ENCODE data around the gene MOB3A. TPM values are rescaled to one million over a fixed set of nuclear protein-coding genes. Genes with fewer than 3 reads are reported as not detected.
A peak's percentile ranks its signal among the peaks of the same experiment; 100 is the strongest.
"Not testable (repeated sequence)": the region's sequence is repeated elsewhere in the genome, so short reads cannot be mapped to it uniquely, and the experiment has no call there.

MOB3A gene
- total RNA-seq, 1 donor from 2014 or later: 46.7 TPM

- not testable (repeated sequence) for DNase-seq (ENCODE audit: low read depth)
Observed at GRCh38 chr19:2034253-2034652, 61.9 kb downstream of the MOB3A start.

- no peak for DNase-seq (ENCODE audit: low read depth)
Observed at GRCh38 chr19:2033825-2034159, 62.3 kb downstream of the MOB3A start.

GRCh38 chr19:2033115-2033824 is 62.9 kb downstream of the MOB3A start:
- no peak for DNase-seq (ENCODE audit: low read depth)

GRCh38 chr19:2032296-2032941 is 63.7 kb downstream of the MOB3A start:
- peak; percentile 90 for DNase-seq (ENCODE audit: low read depth)

GRCh38 chr19:2027361-2027760 is 68.8 kb downstream of the MOB3A start:
- peak; percentile 61 for DNase-seq (ENCODE audit: low read depth)

- DNase-seq (ENCODE audit: low read depth): no peak
Observed at GRCh38 chr19:2026770-2027169, 69.4 kb downstream of the MOB3A start.

- no peak for DNase-seq (ENCODE audit: low read depth)
Observed at GRCh38 chr19:2022289-2022688, 73.8 kb downstream of the MOB3A start.

GRCh38 chr19:2021453-2022140 is 74.5 kb downstream of the MOB3A start:
- DNase-seq (ENCODE audit: low read depth): no peak

Other genes starting within 250 kb of the MOB3A start
- gene REXO1, start 247.8 kb downstream of the MOB3A start, total RNA-seq: 3.6 and 14.0 TPM in 2 replicates
- gene KLF16, start 232.7 kb downstream of the MOB3A start, total RNA-seq: 7.2 and 8.3 TPM in 2 replicates
- 34.2 and 46.7 TPM in 2 replicates for gene ABHD17A, start 210.8 kb downstream of the MOB3A start, total RNA-seq
- 2.6 and 6.5 TPM in 2 replicates for gene ADAT3, start 190.9 kb downstream of the MOB3A start, total RNA-seq
- gene SCAMP4, start 190.9 kb downstream of the MOB3A start, total RNA-seq: 45.5 and 135 TPM in 2 replicates
- 65.1 and 78.4 TPM in 2 replicates for gene CSNK1G2, start 155.2 kb downstream of the MOB3A start, total RNA-seq
- 31.4 and 144 TPM in 2 replicates for gene BTBD2, start 80.6 kb downstream of the MOB3A start, total RNA-seq
- 78.8 and 193 TPM in 2 replicates for gene MKNK2, start 45.1 kb downstream of the MOB3A start, total RNA-seq
- 0.89 and 3.5 TPM in 2 replicates for gene IZUMO4, start 589 bp upstream of the MOB3A start, total RNA-seq
- 111 and 175 TPM in 2 replicates for gene AP3D1, start 55.2 kb upstream of the MOB3A start, total RNA-seq
- 1.9 and 8.4 TPM in 2 replicates for gene DOT1L, start 67.6 kb upstream of the MOB3A start, total RNA-seq
- gene PLEKHJ1, start 140.0 kb upstream of the MOB3A start, total RNA-seq: 68.1 and 121 TPM in 2 replicates
- gene SF3A2, start 140.5 kb upstream of the MOB3A start, total RNA-seq: 21.0 and 39.2 TPM in 2 replicates
- 1.0 TPM in 1 of 2 replicates, not detected in the other for gene AMH, start 153.0 kb upstream of the MOB3A start, total RNA-seq
- gene JSRP1, start 160.1 kb upstream of the MOB3A start, total RNA-seq: 3.3 TPM in 1 of 2 replicates, not detected in the other
- gene PEAK3, start 185.8 kb upstream of the MOB3A start, total RNA-seq: 0.05 TPM in 1 of 2 replicates, not detected in the other
- 0.05 TPM in 1 of 2 replicates, not detected in the other for gene LINGO3, start 211.8 kb upstream of the MOB3A start, total RNA-seq
- 69.3 and 119 TPM in 2 replicates for gene LSM7, start 232.3 kb upstream of the MOB3A start, total RNA-seq
- 12.5 and 43.7 TPM in 2 replicates for gene SPPL2B, start 232.4 kb upstream of the MOB3A start, total RNA-seq

Measured in renal cortical epithelial cell (primary cell).